OCI-LY3 (cell line): ENCODE results near the gene EPHB2.

Experiments used
- H2AFZ ChIP-seq: fragments of 200-600, 300-600 bp; shearing (Covaris generic); 2 replicates; pipeline ENCODE4 v1.6.0; 2014; ENCODE audit warnings: antibody characterized with exemption, low read depth, low read length
- H3K27ac ChIP-seq: fragments of 200-600, 300-600 bp; sonication (generic); 2 replicates; pipeline ENCODE4 v1.5.1; 2014; ENCODE audit warnings: mild to moderate bottlenecking, low read length, moderate library complexity, mixed read lengths
- H3K27me3 ChIP-seq: fragments of 200-600, 300-600 bp; sonication (generic); 2 replicates; pipeline ENCODE4 v1.6.1; 2014; ENCODE audit warnings: low read depth, low read length, mixed read lengths
- H3K36me3 ChIP-seq: fragments of 200-600, 300-600 bp; sonication (generic); replicated peaks from 2 replicates; pipeline ENCODE3; 2014; ENCODE audit warnings: low read depth, low read length, mixed read lengths
- H3K4me1 ChIP-seq: fragments of 300-600, 200-600 bp; sonication (generic); 2 replicates; pipeline ENCODE4 v1.6.1; 2014; ENCODE audit warnings: low read length, mixed read lengths
- H3K4me2 ChIP-seq: fragments of 200-600, 300-600 bp; sonication (generic); 2 replicates; pipeline ENCODE4 v1.6.1; 2014; ENCODE audit warnings: low read length, mixed read lengths
- H3K4me3 ChIP-seq: fragments of 300-600, 200-600 bp; sonication (generic); 2 replicates; pipeline ENCODE4 v1.5.1; 2014; ENCODE audit warnings: antibody characterized with exemption, mild to moderate bottlenecking, low read length, moderate library complexity
- H3K79me2 ChIP-seq: fragments of 300-600, 200-600 bp; shearing (Covaris generic); 2 replicates; pipeline ENCODE4 v1.6.1; 2014; ENCODE audit warnings: mild to moderate bottlenecking, low read length, mixed read lengths
- H3K9ac ChIP-seq: fragments of 300-600, 200-600 bp; shearing (Covaris generic); 2 replicates; pipeline ENCODE4 v1.6.0; 2014; ENCODE audit warnings: mild to moderate bottlenecking, low read length, moderate library complexity
- H3K9me3 ChIP-seq: fragments of 200-600, 300-600 bp; shearing (Covaris generic); 2 replicates; pipeline ENCODE4 v1.6.1; 2014; ENCODE audit warnings: low read length, mixed read lengths; ENCODE audit not compliant: insufficient read depth
- H4K20me1 ChIP-seq: fragments of 200-600, 300-600 bp; sonication (generic); 2 replicates; pipeline ENCODE4 v1.6.1; 2016; ENCODE audit warnings: low read length, mixed read lengths; ENCODE audit not compliant: insufficient read depth
- EZH2phosphoT487 ChIP-seq: fragments of 200-600 bp; shearing (Covaris generic); IDR thresholded peaks from 2 replicates; pipeline ENCODE4 v1.6.1; 2018; ENCODE audit warnings: antibody characterized with exemption, mixed run types, low read depth
- TF ChIP-seq, protein P1 (sequence below): fragments of 200-600, 300-600 bp; sonication (generic); IDR thresholded peaks from 2 replicates; pipeline ENCODE4 v1.5.1; 2014; ENCODE audit warnings: antibody characterized with exemption, low read length, low read depth

EPHB2 gene

DNA sequence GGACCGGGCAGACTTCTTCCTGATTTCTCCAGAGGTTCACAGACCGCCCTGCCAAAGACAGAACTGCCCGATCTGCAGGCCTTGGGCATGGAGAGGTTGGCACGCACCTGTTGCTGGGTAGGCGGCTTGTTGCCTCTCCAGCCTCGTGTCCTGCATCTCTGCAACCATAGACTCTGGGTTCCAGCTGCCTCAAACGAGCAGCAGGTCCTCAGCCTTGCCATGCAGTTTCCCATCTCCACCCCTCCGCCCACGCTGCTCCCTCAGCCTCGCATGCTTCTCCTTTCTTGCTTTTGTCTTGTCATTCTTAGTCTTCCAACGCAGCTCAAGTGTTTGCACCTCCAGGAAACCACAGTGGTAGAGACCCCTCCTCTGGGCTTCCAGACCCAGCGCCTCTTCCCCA lies 135.8 kb downstream of the EPHB2 start:
- Histone ChIP-seq H3K79me2 (no peaks in the 10 kb centered on the region), H3K4me3 (no peak overlapping the region), H3K9me3 (no peaks in the 10 kb centered on the region), H3K27me3 (no peaks in the 10 kb centered on the region), H3K4me2 (no peak overlapping the region), H2AFZ (no peak overlapping the region), H3K4me1 (no peaks in the 10 kb centered on the region), H4K20me1 (no peaks in the 10 kb centered on the region), H3K36me3 (no peaks in the 10 kb centered on the region), H3K27ac (no peak overlapping the region), H3K9ac (no peak overlapping the region)
- no peak for TF ChIP-seq EZH2phosphoT487
- TF ChIP-seq, protein P1, sequence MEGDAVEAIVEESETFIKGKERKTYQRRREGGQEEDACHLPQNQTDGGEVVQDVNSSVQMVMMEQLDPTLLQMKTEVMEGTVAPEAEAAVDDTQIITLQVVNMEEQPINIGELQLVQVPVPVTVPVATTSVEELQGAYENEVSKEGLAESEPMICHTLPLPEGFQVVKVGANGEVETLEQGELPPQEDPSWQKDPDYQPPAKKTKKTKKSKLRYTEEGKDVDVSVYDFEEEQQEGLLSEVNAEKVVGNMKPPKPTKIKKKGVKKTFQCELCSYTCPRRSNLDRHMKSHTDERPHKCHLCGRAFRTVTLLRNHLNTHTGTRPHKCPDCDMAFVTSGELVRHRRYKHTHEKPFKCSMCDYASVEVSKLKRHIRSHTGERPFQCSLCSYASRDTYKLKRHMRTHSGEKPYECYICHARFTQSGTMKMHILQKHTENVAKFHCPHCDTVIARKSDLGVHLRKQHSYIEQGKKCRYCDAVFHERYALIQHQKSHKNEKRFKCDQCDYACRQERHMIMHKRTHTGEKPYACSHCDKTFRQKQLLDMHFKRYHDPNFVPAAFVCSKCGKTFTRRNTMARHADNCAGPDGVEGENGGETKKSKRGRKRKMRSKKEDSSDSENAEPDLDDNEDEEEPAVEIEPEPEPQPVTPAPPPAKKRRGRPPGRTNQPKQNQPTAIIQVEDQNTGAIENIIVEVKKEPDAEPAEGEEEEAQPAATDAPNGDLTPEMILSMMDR, result no peak

DNA sequence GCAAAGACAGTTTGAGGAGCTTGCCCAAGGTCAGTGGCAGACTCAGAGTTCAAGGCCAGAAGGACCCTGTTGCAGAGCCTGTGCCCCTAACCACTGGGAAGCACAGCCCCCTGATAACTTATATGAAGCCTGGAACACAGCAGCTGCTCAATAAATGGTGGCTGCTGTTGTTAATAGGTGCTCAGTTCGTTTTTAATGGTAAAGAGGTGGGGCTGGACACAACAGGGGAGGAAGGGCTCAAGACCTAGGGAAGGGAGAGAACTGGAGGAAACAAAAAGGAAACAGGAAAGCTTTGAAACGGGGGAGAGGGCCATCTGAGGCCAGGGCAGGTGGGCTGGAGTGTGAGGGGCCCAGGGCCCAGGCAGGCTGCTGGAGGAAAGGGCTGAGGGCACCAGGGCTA lies 136.6 kb downstream of the EPHB2 start:
- Histone ChIP-seq H3K36me3 (no peaks in the 10 kb centered on the region), H3K27ac (no peak overlapping the region), H3K79me2 (no peaks in the 10 kb centered on the region), H4K20me1 (no peaks in the 10 kb centered on the region), H3K9me3 (no peaks in the 10 kb centered on the region), H3K9ac (no peak overlapping the region), H2AFZ (no peak overlapping the region), H3K27me3 (no peaks in the 10 kb centered on the region), H3K4me1 (no peaks in the 10 kb centered on the region), H3K4me2 (no peak overlapping the region), H3K4me3 (no peak overlapping the region)
- no peak for TF ChIP-seq EZH2phosphoT487
- TF ChIP-seq, protein P1, result no peak

DNA sequence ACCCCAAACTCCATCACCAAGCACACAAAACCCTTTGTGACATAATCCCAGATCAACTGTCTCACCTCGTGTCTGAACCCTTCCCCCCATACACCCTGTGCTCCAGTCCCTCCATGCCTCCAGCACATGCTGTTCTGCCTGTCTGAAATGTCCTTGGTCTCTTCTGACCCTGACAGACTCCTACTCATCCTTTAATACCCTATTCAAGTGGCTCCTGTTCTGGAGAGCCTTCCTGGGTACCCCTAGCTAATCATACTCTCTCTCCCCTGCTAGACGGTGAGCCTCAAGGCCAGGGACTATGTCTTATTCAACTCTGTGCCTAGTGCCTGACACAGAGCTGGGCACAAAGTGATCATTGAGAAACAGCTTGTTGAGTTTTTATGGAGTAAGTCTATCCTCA lies 137.1 kb downstream of the EPHB2 start:
- TF ChIP-seq, protein P1, result no peak
- no peak for TF ChIP-seq EZH2phosphoT487
- Histone ChIP-seq H3K36me3 (no peaks in the 10 kb centered on the region), H3K27me3 (no peaks in the 10 kb centered on the region), H3K4me2 (no peak overlapping the region), H3K9ac (no peak overlapping the region), H3K9me3 (no peaks in the 10 kb centered on the region), H4K20me1 (no peaks in the 10 kb centered on the region), H3K79me2 (no peaks in the 10 kb centered on the region), H3K4me1 (no peaks in the 10 kb centered on the region), H3K4me3 (no peak overlapping the region), H3K27ac (no peak overlapping the region), H2AFZ (no peak overlapping the region)

DNA sequence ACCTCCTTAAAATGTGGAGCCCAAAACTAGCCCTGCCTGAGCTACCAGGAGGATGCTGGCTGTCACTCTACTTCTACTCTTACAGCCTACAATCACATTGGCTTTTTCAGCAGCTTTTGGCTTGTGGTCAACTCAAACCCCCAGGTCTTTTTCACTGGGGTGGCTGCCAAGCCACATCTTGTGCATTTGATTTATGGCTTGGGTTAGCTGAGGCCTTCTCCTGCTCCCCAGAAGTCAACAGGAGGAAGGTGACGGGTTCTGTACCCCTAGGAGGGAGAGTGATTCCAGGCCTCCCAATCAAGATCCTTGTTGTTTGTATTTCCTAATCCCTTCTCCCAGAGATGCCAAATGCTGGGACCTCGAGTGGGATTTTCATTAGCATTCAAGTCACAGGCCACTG lies 137.8 kb downstream of the EPHB2 start:
- H3K9ac ChIP-seq, result no peak overlapping the region
- H3K9me3 ChIP-seq, result no peaks in the 10 kb centered on the region
- no peaks in the 10 kb centered on the region for H4K20me1 ChIP-seq
- no peaks in the 10 kb centered on the region for H3K36me3 ChIP-seq
- no peak overlapping the region for H3K27ac ChIP-seq
- H3K4me1 ChIP-seq, result no peaks in the 10 kb centered on the region
- H3K4me3 ChIP-seq, result no peak overlapping the region
- H3K4me2 ChIP-seq, result no peak overlapping the region
- H2AFZ ChIP-seq, result no peak overlapping the region
- no peaks in the 10 kb centered on the region for H3K79me2 ChIP-seq
- H3K27me3 ChIP-seq, result no peaks in the 10 kb centered on the region
- no peak for TF ChIP-seq EZH2phosphoT487
- TF ChIP-seq, protein P1, result no peak
